SK-N-SH treated with all-trans-retinoic acid at 6 μM for 48 hours (cell line): Measurements from ENCODE around the gene OLFML2A.

ENCODE experiments used
- ATAC-seq: fragments of 200-7000 bp; cut with Tn5 transposase; 3 replicates; pipeline ENCODE4 v1.9.1; 2020; ENCODE audit warnings: mild to moderate bottlenecking, moderate library complexity
- ARNTL ChIP-seq: fragments of 450-650 bp; formaldehyde crosslinking; IDR thresholded peaks from 2 replicates; pipeline ENCODE4 v1.5.0; 2020; ENCODE audit warnings: low read depth, mild to moderate bottlenecking, moderate library complexity, borderline replicate concordance
- BACH2 ChIP-seq: fragments of 250-450 bp; sonication (Bioruptor Pico); IDR thresholded peaks from 2 replicates; pipeline ENCODE4 v1.9.0; 2021; ENCODE audit warnings: mild to moderate bottlenecking, borderline replicate concordance
- CREB5 ChIP-seq: fragments of 250-450 bp; sonication (Bioruptor Pico); IDR thresholded peaks from 2 replicates; pipeline ENCODE4 v1.5.1; 2020; ENCODE audit warnings: low read depth, mild to moderate bottlenecking, moderate library complexity
- CSDC2 ChIP-seq: fragments of 250-450 bp; sonication (Bioruptor Pico); IDR thresholded peaks from 2 replicates; pipeline ENCODE4 v1.5.0; 2020; ENCODE audit warnings: mild to moderate bottlenecking, moderate library complexity
- ESRRG ChIP-seq: fragments of 250-450 bp; sonication (Bioruptor Pico); IDR thresholded peaks from 2 replicates; pipeline ENCODE4 v1.6.1; 2021; ENCODE audit warnings: mild to moderate bottlenecking
- ISL1 ChIP-seq: fragments of 250-450 bp; sonication (Bioruptor Pico); IDR thresholded peaks from 2 replicates; pipeline ENCODE4 v2.1.2; 2022; ENCODE audit warnings: mild to moderate bottlenecking, moderate library complexity
- OSR1 ChIP-seq: fragments of 250-450 bp; sonication (Bioruptor Pico); IDR thresholded peaks from 2 replicates; pipeline ENCODE4 v1.8.0; 2022; ENCODE audit warnings: moderate library complexity, mild to moderate bottlenecking, inconsistent platforms
- PATZ1 ChIP-seq: fragments of 250-450 bp; sonication (Bioruptor Pico); IDR thresholded peaks from 2 replicates; pipeline ENCODE4 v1.8.0; 2020; ENCODE audit warnings: mild to moderate bottlenecking, moderate library complexity, borderline replicate concordance
- POU6F1 ChIP-seq: fragments of 250-450 bp; sonication (Bioruptor Pico); IDR thresholded peaks from 2 replicates; pipeline ENCODE4 v1.8.0; 2021; ENCODE audit warnings: low read depth, mild to moderate bottlenecking, moderate library complexity, borderline replicate concordance
- PPARA ChIP-seq: fragments of 250-450 bp; sonication (Bioruptor Pico); IDR thresholded peaks from 2 replicates; pipeline ENCODE4 v1.5.0; 2020; ENCODE audit warnings: mild to moderate bottlenecking, borderline replicate concordance
- RARB ChIP-seq: fragments of 250-450 bp; sonication (Bioruptor Pico); IDR thresholded peaks from 2 replicates; pipeline ENCODE4 v1.8.0; 2021; ENCODE audit warnings: mild to moderate bottlenecking, moderate library complexity
- SNAI2 ChIP-seq: fragments of 250-450 bp; sonication (Bioruptor Pico); IDR thresholded peaks from 2 replicates; pipeline ENCODE4 v1.5.0; 2020; ENCODE audit warnings: mild to moderate bottlenecking, moderate library complexity
- TCF4 ChIP-seq: fragments of 250-450 bp; sonication (Bioruptor Pico); IDR thresholded peaks from 2 replicates; pipeline ENCODE4 v1.8.0; 2021; ENCODE audit warnings: mild to moderate bottlenecking, moderate library complexity, borderline replicate concordance
- TOX ChIP-seq: fragments of 250-450 bp; sonication (Bioruptor Pico); IDR thresholded peaks from 2 replicates; pipeline ENCODE4 v1.8.0; 2021; ENCODE audit warnings: mild to moderate bottlenecking, moderate library complexity, borderline replicate concordance
- TSHZ2 ChIP-seq: fragments of 250-450 bp; sonication (Bioruptor Pico); IDR thresholded peaks from 2 replicates; pipeline ENCODE4 v1.5.0; 2020; ENCODE audit warnings: mild to moderate bottlenecking, moderate library complexity
- ZC3H10 ChIP-seq: fragments of 250-450 bp; sonication (Bioruptor Pico); IDR thresholded peaks from 2 replicates; pipeline ENCODE4 v1.5.1; 2021; ENCODE audit warnings: mild to moderate bottlenecking, moderate library complexity
- ZFP3 ChIP-seq: fragments of 250-450 bp; sonication (Bioruptor Pico); IDR thresholded peaks from 2 replicates; pipeline ENCODE4 v1.5.0; 2020; ENCODE audit warnings: mild to moderate bottlenecking, moderate library complexity
- ZFP30 ChIP-seq: fragments of 450-650 bp; formaldehyde crosslinking; IDR thresholded peaks from 2 replicates; pipeline ENCODE4 v1.5.0; 2022; ENCODE audit warnings: mild to moderate bottlenecking, moderate library complexity
- ZNF565 ChIP-seq: fragments of 450-650 bp; formaldehyde crosslinking; conservative IDR thresholded peaks from 2 replicates; pipeline ENCODE4 v1.5.0; 2020; ENCODE audit warnings: low read depth, mild to moderate bottlenecking, moderate library complexity
- ZNF70 ChIP-seq: fragments of 450-650 bp; formaldehyde crosslinking; IDR thresholded peaks from 2 replicates; pipeline ENCODE4 v1.5.0; 2020; ENCODE audit warnings: mild to moderate bottlenecking, moderate library complexity
- ZNF8 ChIP-seq: fragments of 450-650 bp; formaldehyde crosslinking; IDR thresholded peaks from 2 replicates; pipeline ENCODE4 v1.5.0; 2020; ENCODE audit warnings: mild to moderate bottlenecking, moderate library complexity

Gene OLFML2A

GRCh38 chr9:124776954-124777648 lies at the start of gene OLFML2A:
Gene OLFML2A (plus strand): TSS chr9:124777133. CDS start chr9:124777271, 138 bp downstream.
- ATAC-seq = peak; percentile 18
- TF ChIP-seq ESRRG (CRISPR knock-in tag) (no peak), ISL1 (CRISPR knock-in tag) (no peak), ZNF565 (CRISPR knock-in tag) (no peak), BACH2 (CRISPR knock-in tag) (no peak), POU6F1 (no peak), RARB (CRISPR knock-in tag) (no peak), TCF4 (CRISPR knock-in tag) (no peak), ZNF70 (CRISPR knock-in tag) (no peak), ZNF8 (no peak), PPARA (CRISPR knock-in tag) (no peak), PATZ1 (CRISPR knock-in tag) (no peak), CSDC2 (no peak), ZFP3 (CRISPR knock-in tag) (no peak), TOX (CRISPR knock-in tag) (no peak), ZFP30 (CRISPR knock-in tag) (no peak), OSR1 (CRISPR knock-in tag) (no peak), ZC3H10 (CRISPR knock-in tag) (no peak), CREB5 (CRISPR knock-in tag) (no peak), TSHZ2 (CRISPR knock-in tag) (no peak)
- TF ChIP-seq, all 23 proteins: peak for 0

- no peak for ATAC-seq
- TF ChIP-seq ARNTL (CRISPR knock-in tag) (no peak), TOX (CRISPR knock-in tag) (no peak), ZNF70 (CRISPR knock-in tag) (no peak), OSR1 (CRISPR knock-in tag) (no peak), SNAI2 (no peak), ZFP3 (CRISPR knock-in tag) (no peak), TSHZ2 (CRISPR knock-in tag) (no peak), ZNF565 (CRISPR knock-in tag) (no peak), PATZ1 (CRISPR knock-in tag) (no peak)
Observed at GRCh38 chr9:124730772-124731171, 46.2 kb upstream of the OLFML2A start.
